Liver (tissue), 2 donors: ENCODE measurements around the gene TMEM129.

Source experiments
- CTCF ChIP-seq: fragments of 150-350 bp; IDR thresholded peaks from 2 replicates; pipeline ENCODE4 v1.5.1; 2017; ENCODE audit warnings: improper control_type of control experiment, low read depth, low read length; ENCODE audit not compliant: missing input control
- MAX ChIP-seq: IDR thresholded peaks from 2 replicates; pipeline ENCODE4 v1.6.1; 2016; ENCODE audit warnings: antibody characterized with exemption
- REST ChIP-seq: IDR thresholded peaks from 2 replicates; pipeline ENCODE4 v1.6.1; 2016; ENCODE audit warnings: antibody characterized with exemption, mild to moderate bottlenecking
- donor health status: healthy.

- TF ChIP-seq REST (no peak), CTCF (no peak), MAX (no peak)
These were observed 54.7 kb downstream of the TMEM129 start for GRCh38 chr4:1666391-1666790.
